HepG2 (cell line): Measurements from ENCODE around the gene SLC1A4. TPM values are rescaled to one million over a fixed set of nuclear protein-coding genes. Genes with fewer than 3 reads are reported as not detected.

Experiments
- ATF7-NPFF ChIP-seq: sonication (generic); formaldehyde crosslinking; IDR thresholded peaks from 2 replicates; pipeline ENCODE4 v1.8.1; 2023; ENCODE audit warnings: mild to moderate bottlenecking, low read depth, missing genetic modification reagents, moderate library complexity
- BORCS8-MEF2B ChIP-seq: sonication (generic); formaldehyde crosslinking; IDR thresholded peaks from 2 replicates; pipeline ENCODE4 v1.8.0; 2022; ENCODE audit warnings: mild to moderate bottlenecking, missing genetic modification reagents
- HNRNPL ChIP-seq: fragments of 200-400 bp; formaldehyde crosslinking; IDR thresholded peaks from 2 replicates; pipeline ENCODE4 v1.6.1; 2017; ENCODE audit warnings: mild to moderate bottlenecking, low read depth, low read length
- MEF2D ChIP-seq: sonication (generic); formaldehyde crosslinking; IDR thresholded peaks from 2 replicates; pipeline ENCODE4 v1.5.1; 2020; ENCODE audit warnings: mild to moderate bottlenecking, missing genetic modification reagents
- NCOA1 ChIP-seq: sonication (generic); formaldehyde crosslinking; IDR thresholded peaks from 2 replicates; pipeline ENCODE4 v1.9.0; 2021; ENCODE audit warnings: missing genetic modification reagents
- PHF21A ChIP-seq: sonication (generic); formaldehyde crosslinking; IDR thresholded peaks from 2 replicates; pipeline ENCODE4 v1.5.0; 2020; ENCODE audit warnings: mild to moderate bottlenecking, missing genetic modification reagents
- POLR2A ChIP-seq, 2 experiments: IDR thresholded peaks; 2 replicates each; pipeline ENCODE4 v1.6.1; 2011; ENCODE audit warnings: low read depth in 2 of 2, low read length in 2 of 2, mild to moderate bottlenecking in 1 of 2, moderate library complexity in 1 of 2; ENCODE audit not compliant: insufficient read depth in 1 of 2
- RFXAP ChIP-seq: sonication (generic); formaldehyde crosslinking; IDR thresholded peaks from 2 replicates; pipeline ENCODE4 v1.4.0; 2020; ENCODE audit warnings: missing genetic modification reagents, borderline replicate concordance
- RXRA ChIP-seq: sonication (generic); formaldehyde crosslinking; IDR thresholded peaks from 2 replicates; pipeline ENCODE4 v1.5.1; 2020; ENCODE audit warnings: missing genetic modification reagents
- SOX5 ChIP-seq: IDR thresholded peaks from 2 replicates; pipeline ENCODE4 v1.6.1; 2016; ENCODE audit warnings: borderline replicate concordance
- ZNF331 ChIP-seq: sonication (generic); formaldehyde crosslinking; IDR thresholded peaks from 2 replicates; pipeline ENCODE4 v1.4.0; 2020; ENCODE audit warnings: missing genetic modification reagents
- ZNF382 ChIP-seq: sonication (generic); formaldehyde crosslinking; IDR thresholded peaks from 2 replicates; pipeline ENCODE4 v1.5.0; 2020; ENCODE audit warnings: missing genetic modification reagents, mild to moderate bottlenecking, borderline replicate concordance
- polyA plus RNA-seq, 8 experiments: library from polyadenylated mRNA; depleted of rRNA in 3 of 8; stranded (reverse) in 7 of 8; unstranded in 1 of 8; fragments of >200 nt; fragmentation: Illumina TruSeq in 4 of 8; extraction: Trizol in 4 of 8; gene quantifications; 2 replicates each; pipeline versions ENCODE4 v1.2.1 to v1.2.3, GENCODE V29; 2011 to 2016; ENCODE audit warnings: low read depth in 4 of 8, missing spikeins in 1 of 8, mixed read lengths in 1 of 8; ENCODE audit not compliant: insufficient read depth in 1 of 8
- total RNA-seq, 5 experiments: library from RNA; depleted of rRNA; stranded (reverse); fragments of >200 nt; fragmentation: Illumina TruSeq; extraction: Trizol; gene quantifications; 2 replicates each; pipeline ENCODE4 v1.2.3, GENCODE V29; 2016; ENCODE audit warnings: low read depth in 1 of 5
- TF ChIP-seq, protein P1 (sequence below): sonication (generic); formaldehyde crosslinking; conservative IDR thresholded peaks from 2 replicates; pipeline ENCODE4 v1.4.0; 2020; ENCODE audit warnings: mild to moderate bottlenecking, missing genetic modification reagents, moderate library complexity
- TF ChIP-seq, protein P2 (sequence below): sonication (generic); formaldehyde crosslinking; IDR thresholded peaks from 2 replicates; pipeline ENCODE4 v1.5.0; 2020; ENCODE audit warnings: mild to moderate bottlenecking, missing genetic modification reagents, moderate library complexity
- TF ChIP-seq, protein P3 (sequence below): sonication (generic); formaldehyde crosslinking; IDR thresholded peaks from 2 replicates; pipeline ENCODE4 v1.8.0; 2022; ENCODE audit warnings: mild to moderate bottlenecking, missing genetic modification reagents
- TF ChIP-seq, protein P4 (sequence below): sonication (generic); formaldehyde crosslinking; IDR thresholded peaks from 2 replicates; pipeline ENCODE4 v1.4.0; 2020; ENCODE audit warnings: missing genetic modification reagents, low read depth, mild to moderate bottlenecking, borderline replicate concordance
- TF ChIP-seq, protein P5 (sequence below): fragments of 450-650 bp; IDR thresholded peaks from 2 replicates; pipeline ENCODE4 v1.6.1; 2017; ENCODE audit warnings: mild to moderate bottlenecking

SLC1A4 gene
- total and polyA plus RNA-seq, 2 of the 13 experiments (the other 11 are each of a cell fraction or from before 2014, with no cell fraction given) = 21.0 to 39.6 TPM

DNA sequence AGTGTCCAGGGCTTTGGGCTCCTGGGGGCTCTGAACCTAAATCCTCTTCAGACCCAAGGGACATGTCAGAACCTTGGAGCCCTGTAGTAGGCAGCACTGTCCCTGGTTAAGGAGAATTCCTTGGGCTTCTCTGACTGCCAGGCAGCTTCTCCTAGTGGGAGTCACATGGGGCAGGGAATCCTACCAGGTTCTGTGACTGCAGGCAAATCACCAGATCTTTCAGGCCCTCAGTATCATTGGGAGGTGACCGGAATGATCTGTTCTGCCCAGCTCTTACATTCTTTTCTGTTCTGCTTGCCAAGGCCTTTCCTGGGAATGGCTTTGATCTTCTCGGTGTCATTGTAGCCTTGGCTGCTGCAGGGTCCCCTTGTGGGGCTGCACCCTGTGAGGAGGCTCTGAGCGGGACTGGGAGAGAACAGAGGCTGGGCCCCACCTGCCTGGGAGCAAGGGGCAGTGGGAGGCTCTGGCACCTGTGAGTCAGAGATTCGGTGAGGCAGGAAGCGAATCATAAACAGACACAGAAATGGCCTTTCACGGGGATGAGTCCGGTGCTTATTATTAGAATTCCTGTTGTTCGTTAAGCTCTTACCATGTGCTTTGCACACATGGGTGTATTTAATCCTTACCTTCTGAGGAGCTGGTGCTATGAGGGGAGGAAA, 81.1 kb downstream of the SLC1A4 start (continued):
- TF ChIP-seq, protein P1, sequence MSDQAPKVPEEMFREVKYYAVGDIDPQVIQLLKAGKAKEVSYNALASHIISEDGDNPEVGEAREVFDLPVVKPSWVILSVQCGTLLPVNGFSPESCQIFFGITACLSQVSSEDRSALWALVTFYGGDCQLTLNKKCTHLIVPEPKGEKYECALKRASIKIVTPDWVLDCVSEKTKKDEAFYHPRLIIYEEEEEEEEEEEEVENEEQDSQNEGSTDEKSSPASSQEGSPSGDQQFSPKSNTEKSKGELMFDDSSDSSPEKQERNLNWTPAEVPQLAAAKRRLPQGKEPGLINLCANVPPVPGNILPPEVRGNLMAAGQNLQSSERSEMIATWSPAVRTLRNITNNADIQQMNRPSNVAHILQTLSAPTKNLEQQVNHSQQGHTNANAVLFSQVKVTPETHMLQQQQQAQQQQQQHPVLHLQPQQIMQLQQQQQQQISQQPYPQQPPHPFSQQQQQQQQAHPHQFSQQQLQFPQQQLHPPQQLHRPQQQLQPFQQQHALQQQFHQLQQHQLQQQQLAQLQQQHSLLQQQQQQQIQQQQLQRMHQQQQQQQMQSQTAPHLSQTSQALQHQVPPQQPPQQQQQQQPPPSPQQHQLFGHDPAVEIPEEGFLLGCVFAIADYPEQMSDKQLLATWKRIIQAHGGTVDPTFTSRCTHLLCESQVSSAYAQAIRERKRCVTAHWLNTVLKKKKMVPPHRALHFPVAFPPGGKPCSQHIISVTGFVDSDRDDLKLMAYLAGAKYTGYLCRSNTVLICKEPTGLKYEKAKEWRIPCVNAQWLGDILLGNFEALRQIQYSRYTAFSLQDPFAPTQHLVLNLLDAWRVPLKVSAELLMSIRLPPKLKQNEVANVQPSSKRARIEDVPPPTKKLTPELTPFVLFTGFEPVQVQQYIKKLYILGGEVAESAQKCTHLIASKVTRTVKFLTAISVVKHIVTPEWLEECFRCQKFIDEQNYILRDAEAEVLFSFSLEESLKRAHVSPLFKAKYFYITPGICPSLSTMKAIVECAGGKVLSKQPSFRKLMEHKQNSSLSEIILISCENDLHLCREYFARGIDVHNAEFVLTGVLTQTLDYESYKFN (CRISPR knock-in tag) = 0 out of 2 replicates have a peak, but pooled peaks have one; percentile 17
- TF ChIP-seq SOX5 = peak; percentile 15; the same call in 1 of the 2 replicates
- 0 out of 2 replicates have a peak, but pooled peaks have one; percentile 26 for TF ChIP-seq BORCS8-MEF2B (CRISPR knock-in tag)
- TF ChIP-seq PHF21A = peak; percentile 39; the same call in 1 of the 2 replicates
- TF ChIP-seq, protein P2, sequence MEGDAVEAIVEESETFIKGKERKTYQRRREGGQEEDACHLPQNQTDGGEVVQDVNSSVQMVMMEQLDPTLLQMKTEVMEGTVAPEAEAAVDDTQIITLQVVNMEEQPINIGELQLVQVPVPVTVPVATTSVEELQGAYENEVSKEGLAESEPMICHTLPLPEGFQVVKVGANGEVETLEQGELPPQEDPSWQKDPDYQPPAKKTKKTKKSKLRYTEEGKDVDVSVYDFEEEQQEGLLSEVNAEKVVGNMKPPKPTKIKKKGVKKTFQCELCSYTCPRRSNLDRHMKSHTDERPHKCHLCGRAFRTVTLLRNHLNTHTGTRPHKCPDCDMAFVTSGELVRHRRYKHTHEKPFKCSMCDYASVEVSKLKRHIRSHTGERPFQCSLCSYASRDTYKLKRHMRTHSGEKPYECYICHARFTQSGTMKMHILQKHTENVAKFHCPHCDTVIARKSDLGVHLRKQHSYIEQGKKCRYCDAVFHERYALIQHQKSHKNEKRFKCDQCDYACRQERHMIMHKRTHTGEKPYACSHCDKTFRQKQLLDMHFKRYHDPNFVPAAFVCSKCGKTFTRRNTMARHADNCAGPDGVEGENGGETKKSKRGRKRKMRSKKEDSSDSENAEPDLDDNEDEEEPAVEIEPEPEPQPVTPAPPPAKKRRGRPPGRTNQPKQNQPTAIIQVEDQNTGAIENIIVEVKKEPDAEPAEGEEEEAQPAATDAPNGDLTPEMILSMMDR (CRISPR knock-in tag) = peak; percentile 23; the same call in 1 of the 2 replicates
- TF ChIP-seq, protein P3, sequence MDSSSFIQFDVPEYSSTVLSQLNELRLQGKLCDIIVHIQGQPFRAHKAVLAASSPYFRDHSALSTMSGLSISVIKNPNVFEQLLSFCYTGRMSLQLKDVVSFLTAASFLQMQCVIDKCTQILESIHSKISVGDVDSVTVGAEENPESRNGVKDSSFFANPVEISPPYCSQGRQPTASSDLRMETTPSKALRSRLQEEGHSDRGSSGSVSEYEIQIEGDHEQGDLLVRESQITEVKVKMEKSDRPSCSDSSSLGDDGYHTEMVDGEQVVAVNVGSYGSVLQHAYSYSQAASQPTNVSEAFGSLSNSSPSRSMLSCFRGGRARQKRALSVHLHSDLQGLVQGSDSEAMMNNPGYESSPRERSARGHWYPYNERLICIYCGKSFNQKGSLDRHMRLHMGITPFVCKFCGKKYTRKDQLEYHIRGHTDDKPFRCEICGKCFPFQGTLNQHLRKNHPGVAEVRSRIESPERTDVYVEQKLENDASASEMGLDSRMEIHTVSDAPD = 0 out of 2 replicates have a peak, but pooled peaks have one; percentile 50
- TF ChIP-seq HNRNPL = no peak
- TF ChIP-seq ZNF331 = 0 out of 2 replicates have a peak, but pooled peaks have one; percentile 26
- peak; percentile 49; the same call in 1 of the 2 replicates for TF ChIP-seq RXRA (CRISPR knock-in tag)
- TF ChIP-seq, protein P4, sequence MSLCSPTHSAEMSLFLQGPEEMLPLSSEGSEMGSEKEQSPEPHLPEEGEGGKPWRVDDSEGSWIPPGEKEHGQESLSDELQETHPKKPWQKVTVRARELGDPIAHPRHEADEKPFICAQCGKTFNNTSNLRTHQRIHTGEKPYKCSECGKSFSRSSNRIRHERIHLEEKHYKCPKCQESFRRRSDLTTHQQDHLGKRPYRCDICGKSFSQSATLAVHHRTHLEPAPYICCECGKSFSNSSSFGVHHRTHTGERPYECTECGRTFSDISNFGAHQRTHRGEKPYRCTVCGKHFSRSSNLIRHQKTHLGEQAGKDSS (CRISPR knock-in tag) = no peak
- TF ChIP-seq NCOA1 (CRISPR knock-in tag) = no peak
- TF ChIP-seq ATF7-NPFF (CRISPR knock-in tag) = no peak
- no peak for TF ChIP-seq MEF2D (CRISPR knock-in tag)
- TF ChIP-seq ZNF382 (CRISPR knock-in tag) = no peak
- TF ChIP-seq RFXAP (CRISPR knock-in tag) = no peak
- TF ChIP-seq, protein P5, sequence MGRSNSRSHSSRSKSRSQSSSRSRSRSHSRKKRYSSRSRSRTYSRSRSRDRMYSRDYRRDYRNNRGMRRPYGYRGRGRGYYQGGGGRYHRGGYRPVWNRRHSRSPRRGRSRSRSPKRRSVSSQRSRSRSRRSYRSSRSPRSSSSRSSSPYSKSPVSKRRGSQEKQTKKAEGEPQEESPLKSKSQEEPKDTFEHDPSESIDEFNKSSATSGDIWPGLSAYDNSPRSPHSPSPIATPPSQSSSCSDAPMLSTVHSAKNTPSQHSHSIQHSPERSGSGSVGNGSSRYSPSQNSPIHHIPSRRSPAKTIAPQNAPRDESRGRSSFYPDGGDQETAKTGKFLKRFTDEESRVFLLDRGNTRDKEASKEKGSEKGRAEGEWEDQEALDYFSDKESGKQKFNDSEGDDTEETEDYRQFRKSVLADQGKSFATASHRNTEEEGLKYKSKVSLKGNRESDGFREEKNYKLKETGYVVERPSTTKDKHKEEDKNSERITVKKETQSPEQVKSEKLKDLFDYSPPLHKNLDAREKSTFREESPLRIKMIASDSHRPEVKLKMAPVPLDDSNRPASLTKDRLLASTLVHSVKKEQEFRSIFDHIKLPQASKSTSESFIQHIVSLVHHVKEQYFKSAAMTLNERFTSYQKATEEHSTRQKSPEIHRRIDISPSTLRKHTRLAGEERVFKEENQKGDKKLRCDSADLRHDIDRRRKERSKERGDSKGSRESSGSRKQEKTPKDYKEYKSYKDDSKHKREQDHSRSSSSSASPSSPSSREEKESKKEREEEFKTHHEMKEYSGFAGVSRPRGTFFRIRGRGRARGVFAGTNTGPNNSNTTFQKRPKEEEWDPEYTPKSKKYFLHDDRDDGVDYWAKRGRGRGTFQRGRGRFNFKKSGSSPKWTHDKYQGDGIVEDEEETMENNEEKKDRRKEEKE = no peak
- TF ChIP-seq POLR2A (IDR thresholded peaks at IDR 0.05; ENCODE audit: insufficient read depth in 1 of 2, low read depth in 2 of 2, low read length in 2 of 2) = 0 out of 4 replicates have a peak, but pooled peaks of 1 of the 2 experiments have one; percentile 8
